Esophagus muscularis mucosa (tissue), 4 donors: Measurements from ENCODE around the gene CEACAM16.

Source experiments
- CTCF ChIP-seq, 3 experiments: fragments of 200-600 bp in 2 of 3; fragments of 450-650 bp in 1 of 3; sonication (generic) in 2 of 3; IDR thresholded peaks; one replicate each; pipeline ENCODE4 v1.5.1; 2017 to 2019; ENCODE audit warnings: antibody characterized with exemption in 3 of 3, mild to moderate bottlenecking in 2 of 3, moderate library complexity in 1 of 3
- EP300 ChIP-seq: sonication (generic); formaldehyde crosslinking; IDR thresholded peaks from one replicate; pipeline ENCODE4 v1.6.1; 2017; ENCODE audit warnings: antibody characterized with exemption
- POLR2A ChIP-seq: fragments of 450-650 bp; IDR thresholded peaks from one replicate; pipeline ENCODE4 v1.6.1; 2017; ENCODE audit warnings: antibody characterized with exemption, moderate library complexity, mild to moderate bottlenecking, low read depth

- TF ChIP-seq CTCF (IDR thresholded peaks at IDR 0.05) = no peak
- TF ChIP-seq POLR2A = no peak
- no peak for TF ChIP-seq EP300
Observed at GRCh38 chr19:44754750-44755080, 55.8 kb downstream of the CEACAM16 start.
